ENCODE results near the gene CCDC18.

DNA sequence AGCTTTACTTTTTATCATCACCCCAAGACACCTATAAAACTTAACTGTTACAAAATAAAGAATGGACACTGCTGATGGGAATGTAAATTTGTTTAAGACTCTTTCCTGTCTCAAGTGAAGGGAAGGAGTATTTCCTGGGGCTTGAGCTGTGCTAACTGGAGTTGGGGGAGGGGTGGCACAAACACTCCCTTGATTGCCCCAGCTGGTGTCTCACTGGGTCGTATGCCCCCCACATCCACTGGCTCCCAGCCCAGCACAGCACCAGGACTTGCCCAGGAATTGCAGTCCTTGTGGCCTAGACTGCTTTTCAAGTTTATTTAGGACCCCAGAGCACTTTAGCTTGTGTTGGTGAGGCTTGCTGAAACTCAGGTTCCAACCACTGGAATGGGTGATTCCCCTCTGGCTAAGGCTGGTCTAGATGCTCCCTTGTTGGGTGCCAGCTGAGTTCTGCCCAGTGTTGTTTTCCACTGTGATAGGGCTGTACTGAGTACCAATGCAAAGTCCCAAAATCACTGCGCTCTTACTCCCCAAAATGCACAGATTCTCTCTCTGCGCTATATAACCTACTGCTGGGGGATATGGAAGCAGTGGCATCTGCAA, 116.1 kb downstream of the CCDC18 start:
- TF ChIP-seq, protein P1, sequence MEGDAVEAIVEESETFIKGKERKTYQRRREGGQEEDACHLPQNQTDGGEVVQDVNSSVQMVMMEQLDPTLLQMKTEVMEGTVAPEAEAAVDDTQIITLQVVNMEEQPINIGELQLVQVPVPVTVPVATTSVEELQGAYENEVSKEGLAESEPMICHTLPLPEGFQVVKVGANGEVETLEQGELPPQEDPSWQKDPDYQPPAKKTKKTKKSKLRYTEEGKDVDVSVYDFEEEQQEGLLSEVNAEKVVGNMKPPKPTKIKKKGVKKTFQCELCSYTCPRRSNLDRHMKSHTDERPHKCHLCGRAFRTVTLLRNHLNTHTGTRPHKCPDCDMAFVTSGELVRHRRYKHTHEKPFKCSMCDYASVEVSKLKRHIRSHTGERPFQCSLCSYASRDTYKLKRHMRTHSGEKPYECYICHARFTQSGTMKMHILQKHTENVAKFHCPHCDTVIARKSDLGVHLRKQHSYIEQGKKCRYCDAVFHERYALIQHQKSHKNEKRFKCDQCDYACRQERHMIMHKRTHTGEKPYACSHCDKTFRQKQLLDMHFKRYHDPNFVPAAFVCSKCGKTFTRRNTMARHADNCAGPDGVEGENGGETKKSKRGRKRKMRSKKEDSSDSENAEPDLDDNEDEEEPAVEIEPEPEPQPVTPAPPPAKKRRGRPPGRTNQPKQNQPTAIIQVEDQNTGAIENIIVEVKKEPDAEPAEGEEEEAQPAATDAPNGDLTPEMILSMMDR (conservative IDR thresholded peaks at IDR 0.05 in 1 of 2, IDR thresholded peaks at IDR 0.05 in 1 of 2; ENCODE audit: extremely low read depth in 1 of 2, insufficient read depth in 1 of 2, low read depth in 1 of 2, low read length in 2 of 2) = no peak
- TF ChIP-seq EZH2 (IDR thresholded peaks at IDR 0.05; ENCODE audit: borderline replicate concordance, low read length) = no peak
